GM12873 (cell line): Measurements from ENCODE around the gene GNGT2.

Source experiments
- CTCF ChIP-seq: IDR thresholded peaks from 2 replicates; pipeline ENCODE4 v1.5.1; 2012; ENCODE audit warnings: low read depth, mild to moderate bottlenecking, moderate library complexity, low read length, control low read depth; ENCODE audit not compliant: insufficient read depth; ENCODE audit errors: missing control alignments

The GNGT2 gene

GRCh38 chr17:49180303-49180702 lies 30.1 kb downstream of the GNGT2 start:
- TF ChIP-seq CTCF, result peak; percentile 89

- no peak for TF ChIP-seq CTCF
These were observed 40.2 kb downstream of the GNGT2 start for GRCh38 chr17:49170216-49170615.

DNA sequence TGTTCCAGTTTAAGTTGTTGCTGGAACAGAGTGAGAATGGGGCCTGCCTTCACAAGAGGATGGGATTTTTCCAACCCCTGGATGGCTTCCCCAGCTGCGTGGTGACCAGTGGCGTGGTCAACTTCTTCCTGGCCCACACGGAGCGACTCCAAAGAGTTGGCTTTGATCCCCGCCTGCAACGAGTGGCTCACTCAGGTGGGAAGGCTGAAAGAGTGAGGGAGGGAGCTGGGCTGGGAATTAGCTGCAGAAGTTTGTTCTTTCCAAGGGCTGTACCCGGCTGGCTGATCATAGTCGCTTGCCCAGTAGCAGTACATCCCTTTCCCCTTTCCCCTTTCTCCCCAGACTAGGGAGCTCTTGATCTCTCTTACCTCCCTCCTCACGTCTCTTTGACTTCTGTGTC lies 41.7 kb downstream of the GNGT2 start:
- no peak for TF ChIP-seq CTCF

- no peak for TF ChIP-seq CTCF
These were observed 45.2 kb downstream of the GNGT2 start for GRCh38 chr17:49165143-49165542.

- no peak for TF ChIP-seq CTCF
These were observed 47.5 kb downstream of the GNGT2 start for GRCh38 chr17:49162866-49163265.

GRCh38 chr17:49157784-49158183 lies 52.6 kb downstream of the GNGT2 start:
- TF ChIP-seq CTCF, result no peak

DNA sequence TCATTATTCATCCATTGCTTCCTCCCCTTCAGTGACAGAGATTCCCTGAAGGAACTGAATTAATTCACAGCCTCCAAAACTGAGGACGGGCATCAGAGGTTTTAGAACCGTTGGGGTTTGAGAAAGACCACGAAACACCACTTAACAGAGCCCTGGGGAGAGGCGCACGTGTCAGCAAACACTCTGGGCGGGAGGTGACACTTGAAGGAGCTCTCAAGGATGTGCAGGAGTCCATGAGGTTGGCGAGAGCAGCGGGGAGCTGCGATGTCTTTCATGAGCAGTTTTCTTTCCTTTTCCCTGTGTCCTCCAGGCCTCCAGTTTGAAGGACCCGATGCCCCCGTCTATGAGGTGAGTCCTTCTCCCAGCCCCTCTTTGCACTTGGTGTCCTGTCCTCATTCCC lies 54.1 kb downstream of the GNGT2 start:
- TF ChIP-seq CTCF, result no peak
